ENCODE measurements around the gene PI4KA.

The PI4KA gene

GRCh38 chr22:20751185-20751851 lies 107.3 kb downstream of the PI4KA start:
- in situ Hi-C loops (cut with HindIII; ENCODE audit: low sequenced_read_pairs): no loop called here
- no peak for DNase-seq (ENCODE audit: low read depth, low spot score)
- no peak overlapping the region for H3K4me3 ChIP-seq (ENCODE audit: low read depth, low read length)
- TF ChIP-seq CTCF (IDR thresholded peaks at IDR 0.05; ENCODE audit: low read depth, low read length): peak; percentile 16

- no peak for TF ChIP-seq CTCF (IDR thresholded peaks at IDR 0.05; ENCODE audit: low read depth, low read length)
- no peak overlapping the region for H3K4me3 ChIP-seq (ENCODE audit: low read depth, low read length)
- DNase-seq (ENCODE audit: low read depth, low spot score): peak; percentile 84
- in situ Hi-C loops (cut with HindIII; ENCODE audit: low sequenced_read_pairs): no loop called here
Observed at GRCh38 chr22:20750461-20751184, 108.0 kb downstream of the PI4KA start.

- in situ Hi-C loops (cut with HindIII; ENCODE audit: low sequenced_read_pairs): no loop called here
- no peak overlapping the region for H3K4me3 ChIP-seq (ENCODE audit: low read depth, low read length)
- TF ChIP-seq CTCF (IDR thresholded peaks at IDR 0.05; ENCODE audit: low read depth, low read length): no peak
- DNase-seq (ENCODE audit: low read depth, low spot score): no peak
Observed at GRCh38 chr22:20749453-20749852, 109.2 kb downstream of the PI4KA start.

GRCh38 chr22:20748731-20749428 lies 109.7 kb downstream of the PI4KA start:
- in situ Hi-C loops (cut with HindIII; ENCODE audit: low sequenced_read_pairs): no loop called here
- DNase-seq (ENCODE audit: low read depth, low spot score): peak; percentile 63
- H3K4me3 ChIP-seq (ENCODE audit: low read depth, low read length): no peak overlapping the region
- no peak for TF ChIP-seq CTCF (IDR thresholded peaks at IDR 0.05; ENCODE audit: low read depth, low read length)

GRCh38 chr22:20748082-20748481 lies 110.5 kb downstream of the PI4KA start:
- no peak for DNase-seq (ENCODE audit: low read depth, low spot score)
- no peak for TF ChIP-seq CTCF (IDR thresholded peaks at IDR 0.05; ENCODE audit: low read depth, low read length)
- H3K4me3 ChIP-seq (ENCODE audit: low read depth, low read length): no peak overlapping the region
- in situ Hi-C loops (cut with HindIII; ENCODE audit: low sequenced_read_pairs): no loop called here

- in situ Hi-C loops (cut with HindIII; ENCODE audit: low sequenced_read_pairs): no loop called here
- no peak for DNase-seq (ENCODE audit: low read depth, low spot score)
- no peak overlapping the region for H3K4me3 ChIP-seq (ENCODE audit: low read depth, low read length)
- no peak for TF ChIP-seq CTCF (IDR thresholded peaks at IDR 0.05; ENCODE audit: low read depth, low read length)
Observed at GRCh38 chr22:20747223-20747622, 111.4 kb downstream of the PI4KA start.
